Measurements from ENCODE around the gene MT3.
"Not testable (repeated sequence)": the region's sequence is repeated elsewhere in the genome, so short reads cannot be mapped to it uniquely, and the experiment has no call there.

The MT3 gene

DNA sequence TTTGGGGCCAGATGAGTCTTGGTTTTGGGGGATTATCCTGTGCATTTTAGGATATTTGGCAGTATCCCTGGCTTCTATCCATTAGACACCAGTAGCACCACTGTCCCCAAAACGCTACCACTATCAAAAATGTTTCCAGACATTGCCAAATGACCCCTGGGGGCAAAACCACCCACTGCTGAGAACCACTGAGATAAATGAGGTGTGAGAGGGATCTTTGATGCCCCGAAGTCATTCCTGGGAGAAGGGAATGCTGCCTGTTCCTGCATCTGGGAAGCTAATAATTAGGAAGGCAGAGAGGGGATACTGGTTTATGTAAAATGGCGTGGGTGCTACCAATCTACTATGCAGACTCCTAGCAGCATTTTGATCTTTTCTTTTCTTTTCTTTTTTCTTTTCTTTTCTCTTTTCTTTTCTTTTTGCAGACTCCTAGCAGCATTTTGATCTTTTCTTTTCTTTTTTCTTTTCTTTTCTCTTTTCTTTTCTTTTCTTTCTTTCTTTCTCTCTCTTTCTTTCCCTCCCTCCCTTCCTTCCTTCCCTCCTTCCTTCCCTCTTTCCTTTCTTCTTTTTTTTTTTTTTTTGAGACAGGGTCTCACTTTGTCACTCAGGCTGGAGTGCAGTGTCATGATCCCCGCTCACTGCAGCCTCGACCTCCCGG lies 8.8 kb upstream of the MT3 start:
- DNase-seq: no peak

DNA sequence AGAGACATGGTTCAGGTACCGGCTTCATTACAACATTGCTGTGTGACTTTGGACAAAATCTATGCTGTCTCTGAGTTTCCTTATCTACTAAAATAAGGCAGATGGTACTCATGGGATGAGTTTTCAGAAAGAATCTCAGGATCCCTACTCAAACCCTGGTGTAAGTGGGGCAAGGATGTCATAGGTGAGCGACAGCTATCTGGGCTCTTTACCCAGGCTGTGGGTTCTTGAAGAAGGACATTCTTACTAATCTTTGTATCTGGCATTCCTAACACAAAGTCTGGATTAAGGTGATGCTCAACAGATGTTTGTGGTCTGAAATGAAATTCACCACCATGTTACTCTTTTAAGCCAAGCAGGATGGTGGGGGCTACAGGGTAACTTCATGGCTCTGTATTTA lies 6.4 kb upstream of the MT3 start:
- not testable (repeated sequence) for DNase-seq

DNA sequence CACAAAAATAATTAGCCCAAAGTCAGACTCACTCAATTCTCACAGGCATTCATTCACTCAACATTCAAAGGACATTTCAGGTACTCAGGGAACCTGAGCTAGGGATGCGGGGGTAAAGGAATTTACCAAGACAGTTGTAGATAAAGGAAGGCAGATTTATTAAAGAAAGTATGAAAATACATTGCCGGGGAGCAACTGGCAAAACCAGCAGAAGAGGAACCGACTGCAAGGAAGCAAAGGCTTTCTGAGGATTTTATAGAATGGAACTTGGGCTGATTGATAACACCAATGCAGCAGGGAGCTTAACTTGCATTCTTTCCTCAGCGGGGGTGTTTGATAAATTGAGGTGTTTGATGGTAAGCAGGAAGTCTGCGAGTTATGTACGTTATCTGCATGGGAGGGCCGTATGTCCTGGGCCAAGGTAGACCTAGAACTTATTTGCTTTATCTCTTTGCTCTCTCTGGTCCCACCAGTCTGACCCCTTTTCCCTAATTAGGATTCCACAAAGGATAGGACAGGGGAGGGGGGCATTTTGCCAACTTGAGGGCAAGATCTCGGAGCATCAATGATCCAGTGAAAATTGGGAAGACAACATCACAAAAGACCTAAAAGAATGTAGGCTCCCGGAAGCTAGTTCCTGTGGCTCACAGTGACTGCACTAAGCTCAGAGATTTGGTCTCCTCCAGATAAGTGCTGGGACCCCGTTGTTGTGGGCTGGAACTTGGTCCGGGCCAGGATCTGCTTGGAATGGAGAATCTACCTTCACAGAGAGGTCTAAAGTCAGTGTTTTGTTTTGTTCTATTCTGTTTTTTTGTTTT lies 5.8 kb upstream of the MT3 start:
- DNase-seq: no peak

DNA sequence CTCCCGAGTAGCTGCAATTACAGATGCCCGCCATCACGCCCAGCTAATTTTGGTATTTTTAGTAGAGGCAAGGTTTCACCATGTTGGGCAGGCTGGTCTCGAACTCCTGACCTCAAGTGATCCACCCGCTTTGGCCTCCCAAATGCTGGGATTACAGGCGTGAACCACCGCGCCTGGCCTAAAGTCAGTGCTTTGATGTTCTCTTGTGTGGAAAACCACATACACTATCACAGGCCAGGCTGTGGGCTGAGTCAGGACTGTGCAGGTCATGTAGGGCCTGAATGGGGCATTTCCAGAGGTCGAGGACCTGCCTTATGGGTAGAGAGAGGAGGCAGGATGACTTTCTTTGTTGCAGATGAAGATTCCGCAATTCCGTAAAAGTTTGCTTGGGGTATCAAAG lies 5.1 kb upstream of the MT3 start:
- no peak for DNase-seq

DNA sequence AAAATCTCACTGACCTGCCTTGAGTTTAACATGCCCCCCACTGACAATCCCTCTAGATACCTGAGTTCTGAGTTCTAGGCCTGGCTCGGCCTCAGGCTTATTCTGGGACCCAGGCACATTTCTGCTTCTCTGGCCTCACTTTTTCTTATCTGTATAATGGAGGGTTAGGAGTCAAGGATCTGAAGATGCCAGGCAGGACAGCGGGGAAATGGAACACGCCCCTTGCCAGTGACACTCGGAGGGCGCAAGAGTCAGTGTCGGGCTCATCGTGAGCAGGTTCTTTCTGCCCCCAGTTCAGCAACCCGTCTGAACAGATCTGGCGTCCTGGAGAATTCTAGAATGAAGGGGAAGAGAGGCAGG lies 567 bp upstream of the MT3 start:
- DNase-seq: no peak

DNA sequence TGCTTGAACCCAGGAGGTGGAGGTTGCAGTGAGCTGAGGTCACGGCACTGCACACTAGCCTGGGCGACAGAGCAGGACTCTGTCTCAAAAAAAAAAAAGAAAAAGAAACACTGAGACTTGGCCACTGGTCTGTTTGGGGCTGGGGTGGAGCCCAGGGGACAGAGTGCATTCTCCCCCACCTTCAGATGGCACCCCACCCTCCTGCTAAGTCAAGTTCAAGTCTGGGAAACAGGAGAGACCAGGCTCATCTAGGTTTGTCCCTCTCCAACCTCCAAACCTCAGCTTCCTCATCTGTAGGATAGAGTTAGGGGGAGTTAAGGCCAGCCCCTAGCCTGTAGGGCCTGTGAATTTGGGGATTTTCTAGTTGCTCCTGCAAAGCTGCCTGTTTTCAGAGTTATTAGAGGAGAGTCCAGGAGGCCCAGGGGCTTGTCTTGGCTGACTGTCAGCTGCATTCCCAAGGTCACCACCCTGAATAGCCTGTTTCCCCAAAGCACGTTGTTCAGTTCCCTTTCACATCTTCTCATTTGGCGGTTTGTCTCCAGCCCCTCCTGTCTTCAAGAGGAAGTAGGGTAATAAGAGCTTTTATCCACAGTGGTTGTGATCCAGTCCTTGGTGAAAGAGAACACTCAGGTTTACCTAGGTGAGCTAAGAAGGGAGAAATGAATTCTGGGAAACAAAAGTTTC lies 2.2 kb downstream of the MT3 start:
- peak; percentile 25 for DNase-seq

DNA sequence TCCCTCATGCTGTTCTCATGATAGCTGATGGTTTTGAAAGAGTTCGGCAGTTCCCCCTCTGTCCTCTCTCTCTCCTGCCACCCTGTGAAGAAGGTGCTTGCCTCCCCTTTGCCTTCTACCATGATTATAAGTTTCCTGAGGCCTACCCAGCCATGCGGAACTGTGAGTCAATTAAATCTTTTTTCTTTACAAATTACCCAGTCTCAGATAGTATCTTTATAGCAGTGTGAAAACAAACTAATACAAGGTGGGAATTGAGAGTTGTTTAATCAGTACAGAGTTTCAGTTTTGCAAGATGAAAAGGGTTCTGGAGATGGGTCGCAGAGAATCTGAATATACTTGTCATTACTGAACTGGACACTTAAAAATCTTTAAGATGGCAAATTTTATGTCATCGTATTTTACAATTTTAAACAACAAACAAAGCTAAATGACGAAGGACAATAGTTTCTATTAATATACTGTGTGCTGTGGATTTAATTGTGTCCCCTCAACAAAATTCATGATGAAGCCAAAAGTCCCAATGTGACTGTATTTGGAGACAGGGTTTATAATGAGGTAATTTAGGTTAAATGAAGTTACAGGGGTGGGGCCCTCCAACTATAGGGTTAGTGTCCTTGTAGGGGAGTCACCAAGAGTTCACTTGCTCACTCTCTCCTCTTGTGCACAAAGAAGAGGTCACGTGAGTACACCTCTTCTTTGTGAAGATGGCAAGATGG lies 4.4 kb downstream of the MT3 start:
- DNase-seq: no peak

DNA sequence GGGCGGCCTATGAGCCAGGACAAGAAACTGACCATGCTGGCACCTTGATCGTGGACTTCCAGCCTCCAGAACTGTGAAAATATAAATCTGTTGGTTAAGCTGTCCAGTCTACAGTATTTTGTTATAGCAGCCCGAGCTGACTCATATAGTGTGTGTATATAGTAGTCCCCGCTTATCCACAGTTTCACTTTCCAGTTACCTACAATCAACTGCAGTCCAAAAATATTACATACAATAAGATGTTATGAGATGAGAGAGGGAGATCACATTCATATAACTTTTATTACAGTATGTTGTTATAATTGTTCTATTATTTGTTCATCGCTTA lies 4.9 kb downstream of the MT3 start:
- no peak for DNase-seq

DNA sequence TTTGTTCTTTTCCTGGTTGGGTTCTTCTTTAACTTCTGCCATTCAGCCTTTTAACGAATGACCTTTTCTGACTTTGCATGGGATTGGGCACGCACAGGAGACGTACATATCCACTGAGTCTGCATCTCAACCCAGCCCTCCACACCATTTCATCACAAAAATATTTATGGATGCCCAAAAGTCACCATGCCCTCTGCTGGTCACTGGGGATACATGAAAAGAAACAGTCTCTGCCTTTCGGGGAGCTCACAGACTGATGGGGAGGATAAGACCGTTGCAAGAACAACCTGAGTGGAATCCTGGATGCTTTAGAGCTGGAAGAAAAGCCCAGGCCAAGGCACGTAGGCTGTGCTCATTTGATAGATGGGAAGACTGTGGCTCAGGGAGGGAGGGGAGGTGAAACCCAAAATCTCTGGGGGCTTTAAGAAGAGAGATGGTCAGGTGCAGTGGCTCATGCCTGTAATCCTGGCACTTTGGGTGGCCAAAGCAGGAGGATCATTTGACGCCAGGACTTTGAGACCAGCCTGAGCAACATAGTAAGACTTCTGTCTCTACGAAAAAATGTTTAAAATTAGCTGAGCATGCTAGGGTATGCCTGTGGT lies 11.2 kb downstream of the MT3 start:
- peak; percentile 80 for DNase-seq

DNA sequence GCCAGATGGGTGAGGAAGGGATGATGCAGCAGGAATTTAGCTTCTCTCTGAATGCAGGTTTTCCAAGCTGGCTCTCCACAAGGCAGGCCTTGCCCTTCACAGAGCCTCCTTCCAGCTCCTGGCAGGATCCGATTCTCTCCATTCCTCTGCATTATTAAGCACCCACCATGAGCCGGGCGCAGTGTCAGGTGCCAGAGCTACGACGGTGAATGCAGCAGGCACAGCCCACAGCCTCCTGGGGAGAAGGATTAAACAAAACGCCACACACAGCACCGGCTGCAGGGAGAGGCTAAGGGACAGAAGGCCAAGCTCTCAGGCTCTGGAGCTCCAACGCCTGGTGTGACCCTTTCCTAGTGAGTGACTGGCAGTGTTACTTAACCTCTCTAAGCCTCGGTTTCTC lies 12.0 kb downstream of the MT3 start:
- no peak for DNase-seq

DNA sequence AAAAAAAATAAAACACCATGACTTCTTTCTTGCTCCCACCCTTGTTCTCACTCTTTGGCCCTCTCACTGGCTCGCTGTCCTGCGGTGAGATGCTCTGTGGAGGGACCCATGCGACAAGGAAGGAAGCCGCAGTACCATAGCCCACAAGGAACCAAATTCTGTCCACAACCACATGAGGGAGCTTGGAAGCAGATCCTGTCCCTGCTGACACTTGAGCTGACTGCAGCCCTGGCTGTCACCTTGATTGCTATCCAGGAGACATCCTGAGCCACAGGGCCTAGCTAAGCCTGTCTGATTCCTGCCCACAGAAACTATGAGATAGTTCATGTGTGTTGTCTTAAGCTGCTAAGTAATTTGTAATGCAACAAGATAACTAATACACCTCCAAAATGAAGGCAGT lies 14.3 kb downstream of the MT3 start:
- DNase-seq: peak; percentile 72

DNA sequence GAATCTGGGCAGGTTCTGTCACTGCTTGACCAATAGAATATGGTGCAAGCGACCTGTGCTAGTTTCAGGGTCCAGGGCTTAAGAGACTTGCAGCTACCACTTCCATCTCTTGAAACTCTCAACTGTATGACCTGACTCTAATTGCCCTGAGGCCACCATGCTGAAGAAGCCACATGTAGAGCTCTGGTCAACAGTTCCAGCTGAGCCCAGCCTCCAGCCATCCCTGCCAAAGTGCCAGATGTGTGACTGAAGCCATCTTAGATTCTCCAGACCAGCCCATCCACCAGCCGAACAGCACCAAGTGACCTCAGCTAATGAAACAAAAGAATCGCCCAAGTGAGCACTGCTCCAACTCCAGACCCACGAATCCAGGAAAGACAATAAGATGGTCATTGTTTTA lies 15.6 kb downstream of the MT3 start:
- DNase-seq: no peak

DNA sequence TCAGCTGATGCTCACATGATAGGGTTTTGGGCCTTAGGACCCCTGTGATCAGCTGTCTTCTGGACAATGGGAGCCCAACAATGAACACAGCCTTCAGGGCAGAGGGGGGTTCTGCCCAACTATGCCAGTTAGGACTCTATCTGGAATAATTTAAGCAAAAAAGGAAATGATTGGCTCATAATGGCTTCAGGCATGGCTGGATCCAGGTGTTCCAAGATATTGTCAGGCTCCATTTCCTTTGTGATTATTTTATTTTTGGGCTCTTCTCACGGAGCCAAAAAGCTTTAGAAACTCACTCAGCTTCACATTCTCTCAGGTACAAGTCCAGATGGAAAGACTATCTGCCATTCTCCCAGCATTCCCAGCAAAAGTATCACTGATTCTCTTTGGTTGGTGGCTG lies 16.1 kb downstream of the MT3 start:
- no peak for DNase-seq

DNA sequence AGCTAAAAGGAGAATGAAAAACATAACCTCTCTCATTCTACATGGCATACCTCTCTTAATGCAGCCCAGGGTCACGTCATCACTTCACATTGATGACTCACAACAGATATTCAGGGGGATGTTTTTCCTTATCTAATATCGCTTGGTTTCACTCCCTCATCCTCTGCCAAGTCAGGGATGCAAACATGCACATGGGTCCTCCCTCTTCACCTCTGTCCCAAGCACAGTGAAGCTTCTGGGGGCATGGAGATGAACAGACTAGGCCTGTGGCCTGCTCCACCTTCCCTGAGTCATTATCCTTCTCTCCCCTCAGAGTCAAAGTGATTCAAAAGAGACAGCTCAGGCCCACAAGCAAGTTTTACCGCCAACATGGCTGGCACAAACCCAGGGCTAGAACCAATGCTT lies 16.7 kb downstream of the MT3 start:
- no peak for DNase-seq

DNA sequence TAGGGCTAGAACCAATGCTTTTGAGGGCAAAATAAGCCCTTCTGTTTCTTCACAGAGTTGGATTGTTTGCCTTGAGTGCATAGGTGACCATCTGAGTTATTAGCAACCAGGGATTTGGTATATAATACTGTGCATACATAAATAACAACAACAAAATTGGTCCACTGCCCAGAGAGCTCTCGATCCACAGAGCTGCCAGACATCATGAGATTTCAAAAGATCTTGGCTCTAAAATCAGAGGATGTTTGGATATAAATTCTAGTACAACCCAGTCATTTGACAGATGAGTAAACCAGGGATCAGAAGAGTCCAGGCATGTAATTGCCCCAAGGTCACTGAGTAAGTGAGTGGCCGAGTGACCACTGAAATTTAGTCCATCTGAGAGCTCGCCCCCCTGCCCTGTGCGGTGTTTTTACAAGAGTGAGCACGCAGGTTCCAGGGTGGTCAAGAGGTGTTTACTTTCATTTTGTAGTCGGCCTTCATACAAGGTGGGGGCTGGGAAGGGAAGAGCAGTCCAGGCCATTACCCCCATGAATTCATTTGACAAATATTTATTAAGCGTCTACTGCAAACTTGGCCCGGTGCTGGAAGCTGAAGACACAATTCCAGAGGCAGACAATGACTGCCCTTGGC lies 17.3 kb downstream of the MT3 start:
- DNase-seq: no peak

DNA sequence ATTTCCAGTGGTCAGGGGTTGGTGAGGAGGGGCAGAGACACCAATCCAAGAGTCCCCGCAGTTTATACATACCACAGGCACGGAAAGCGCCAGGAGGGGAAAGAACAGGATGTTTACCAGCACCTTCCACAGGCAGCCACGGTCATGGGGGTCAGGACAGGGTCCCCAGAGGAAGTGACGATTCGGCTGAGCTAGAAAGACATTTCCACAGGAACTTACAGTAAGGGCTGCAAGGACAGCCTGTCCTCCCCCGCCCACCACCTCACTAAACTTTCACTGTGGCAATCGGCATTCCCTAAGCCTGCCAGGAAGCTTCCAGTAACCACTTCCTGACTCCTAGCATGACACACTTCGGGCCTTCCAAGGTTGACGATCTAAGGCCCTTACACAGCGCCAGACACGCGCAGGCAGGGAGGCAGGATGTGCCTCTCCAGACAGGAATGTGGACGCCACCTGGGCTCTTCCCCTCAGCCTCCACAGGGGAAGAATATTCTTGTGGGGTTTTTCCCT lies 17.8 kb downstream of the MT3 start:
- no peak for DNase-seq

DNA sequence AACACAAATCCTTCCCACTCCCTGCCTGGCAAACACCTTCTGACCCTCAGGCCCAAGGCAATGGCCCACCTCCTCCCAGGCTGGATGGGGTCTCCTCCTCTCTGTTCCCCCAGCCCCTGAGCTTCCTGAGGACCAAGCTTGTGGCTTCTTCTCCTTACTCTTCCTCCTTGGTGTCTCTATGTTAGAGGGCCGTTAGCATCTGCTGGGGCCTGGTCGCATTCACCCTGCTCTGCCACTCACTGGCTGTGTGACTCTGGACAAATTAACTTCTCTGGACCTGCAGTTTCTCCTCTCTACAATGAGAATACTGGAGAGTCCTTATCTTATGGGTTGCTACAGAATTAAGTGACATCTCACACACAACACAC lies 18.3 kb downstream of the MT3 start:
- DNase-seq: no peak

DNA sequence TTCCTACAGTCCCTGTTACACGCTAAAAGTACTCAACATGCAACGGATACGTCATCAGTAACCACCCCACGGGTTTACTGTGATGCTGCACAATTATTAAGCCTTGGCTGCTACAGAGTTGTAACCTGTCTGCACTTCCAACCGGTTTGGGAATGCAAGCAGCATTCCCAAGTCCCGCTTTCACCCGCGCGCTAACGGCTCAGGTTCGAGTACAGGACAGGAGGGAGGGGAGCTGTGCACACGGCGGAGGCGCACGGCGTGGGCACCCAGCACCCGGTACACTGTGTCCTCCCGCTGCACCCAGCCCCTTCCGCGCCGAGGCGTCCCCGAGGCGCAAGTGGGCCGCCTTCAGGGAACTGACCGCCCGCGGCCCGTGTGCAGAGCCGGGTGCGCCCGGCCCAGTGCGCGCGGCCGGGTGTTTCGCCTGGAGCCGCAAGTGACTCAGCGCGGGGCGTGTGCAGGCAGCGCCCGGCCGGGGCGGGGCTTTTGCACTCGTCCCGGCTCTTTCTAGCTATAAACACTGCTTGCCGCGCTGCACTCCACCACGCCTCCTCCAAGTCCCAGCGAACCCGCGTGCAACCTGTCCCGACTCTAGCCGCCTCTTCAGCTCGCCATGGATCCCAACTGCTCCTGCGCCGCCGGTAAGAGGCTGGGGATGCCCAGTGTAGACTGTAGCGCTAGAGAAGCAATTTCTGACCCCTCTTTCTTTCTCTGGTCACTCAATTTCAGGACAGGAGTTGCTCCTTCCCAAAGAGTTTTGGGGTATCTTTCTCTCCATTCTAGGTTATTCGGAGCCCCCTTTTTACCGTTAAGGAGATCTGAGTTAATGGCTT lies 18.9 kb downstream of the MT3 start, which contains the start of gene MT2A:
Gene MT2A (plus strand): TSS at position 542 of the 833 bp plus-strand sequence. CDS start 72 bp downstream, at position 614.
- DNase-seq: peak; percentile 97

DNA sequence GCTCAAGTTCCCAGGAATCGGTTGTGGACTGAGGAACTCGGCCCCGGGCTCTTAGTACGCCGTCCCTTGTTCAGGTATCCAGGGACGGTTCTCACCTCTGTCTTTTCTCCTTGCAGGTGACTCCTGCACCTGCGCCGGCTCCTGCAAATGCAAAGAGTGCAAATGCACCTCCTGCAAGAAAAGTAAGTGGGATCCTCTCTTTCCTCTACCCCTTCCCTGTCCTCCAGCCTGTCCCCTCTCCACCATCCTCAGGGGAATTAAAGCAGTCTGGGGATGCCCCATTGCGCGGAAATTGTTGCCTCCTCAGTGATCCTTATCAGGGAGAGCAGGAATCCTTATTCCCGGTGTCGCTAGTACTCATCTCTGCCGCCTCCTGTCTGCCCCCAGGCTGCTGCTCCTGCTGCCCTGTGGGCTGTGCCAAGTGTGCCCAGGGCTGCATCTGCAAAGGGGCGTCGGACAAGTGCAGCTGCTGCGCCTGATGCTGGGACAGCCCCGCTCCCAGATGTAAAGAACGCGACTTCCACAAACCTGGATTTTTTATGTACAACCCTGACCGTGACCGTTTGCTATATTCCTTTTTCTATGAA lies 19.6 kb downstream of the MT3 start:
- DNase-seq: peak; percentile 51

DNA sequence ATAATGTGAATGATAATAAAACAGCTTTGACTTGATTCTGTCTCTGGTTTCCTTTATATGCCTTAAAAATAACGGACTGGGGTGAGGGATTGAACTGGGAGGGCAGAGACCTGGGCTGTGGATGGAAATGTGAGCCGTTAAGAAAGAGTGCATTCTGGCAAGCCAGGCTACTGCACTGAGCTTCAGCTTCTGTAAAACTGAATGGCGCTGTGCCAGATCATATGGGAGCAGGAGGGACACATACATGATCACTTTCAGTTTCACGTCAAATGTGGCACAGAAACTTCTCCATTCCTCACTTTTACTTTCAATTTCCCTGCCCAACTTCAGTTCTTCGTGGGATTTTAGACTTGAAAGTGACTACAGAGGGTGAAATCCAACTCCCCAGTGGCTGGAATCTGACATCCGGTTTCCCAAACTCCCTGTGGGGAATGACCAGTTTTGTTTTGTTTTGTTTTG lies 20.2 kb downstream of the MT3 start:
- DNase-seq: peak; percentile 98

DNA sequence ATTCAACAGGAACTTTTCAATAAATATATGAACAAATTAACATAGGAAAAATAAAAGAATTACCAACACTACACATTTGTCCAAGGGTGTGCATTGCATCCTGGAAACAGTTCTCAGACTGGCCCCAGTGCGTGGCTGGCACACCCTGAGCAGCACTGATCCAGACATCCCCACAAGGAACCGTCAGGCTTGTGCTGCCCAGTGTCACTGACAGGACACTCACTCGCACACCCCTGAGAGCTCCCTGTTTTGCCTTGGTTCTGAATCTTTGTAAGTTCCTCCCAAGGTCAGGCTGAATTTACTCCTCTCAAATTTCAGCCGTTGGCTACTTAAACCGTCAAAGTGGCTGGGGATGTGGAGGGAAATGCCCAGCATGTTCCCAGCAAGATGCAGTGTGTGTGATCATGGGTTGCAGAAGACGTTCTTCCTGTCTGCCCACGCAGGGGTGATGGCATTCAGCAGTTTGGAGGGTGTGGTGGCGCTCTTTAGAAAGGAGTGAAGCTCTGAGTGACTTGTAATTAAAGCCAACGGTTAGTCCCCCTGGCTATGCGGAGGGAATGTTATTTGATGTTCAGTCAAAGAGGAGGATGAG lies 20.8 kb downstream of the MT3 start:
- DNase-seq: peak; percentile 37
